Right atrium auricular region (tissue), 2 donors: Measurements from ENCODE around the gene RAB38. TPM values are rescaled to one million over a fixed set of nuclear protein-coding genes. Genes with fewer than 3 reads are reported as not detected.

ENCODE experiments used
- DNase-seq: peaks from one replicate; pipeline ENCODE4 v3.0.0-alpha.2; 2019; ENCODE audit warnings: low spot score
- H3K27ac ChIP-seq, 2 donors: fragments of 200-600 bp; sonication (generic); 1 replicate in 1 of 2; 2 replicates in 1 of 2; pipeline ENCODE4 v1.5.1; 2016 to 2019
- H3K27me3 ChIP-seq, 2 donors: fragments of 200-600 bp; sonication (generic); one replicate each; pipeline versions ENCODE4 v1.5.1 to v1.6.0; 2017 to 2019
- H3K36me3 ChIP-seq: fragments of 200-600 bp; sonication (generic); one replicate; pipeline ENCODE4 v1.5.1; 2016
- H3K4me1 ChIP-seq, 2 donors: fragments of 200-600 bp; sonication (generic); one replicate each; pipeline versions ENCODE4 v1.5.1 to v1.6.0; 2017 to 2019
- H3K4me3 ChIP-seq, 2 donors: fragments of 200-600 bp; sonication (generic); 1 replicate in 1 of 2; 2 replicates in 1 of 2; pipeline ENCODE4 v1.5.1; 2017 to 2019; ENCODE audit warnings: mild to moderate bottlenecking in 1 of 2, moderate library complexity in 1 of 2
- H3K9me3 ChIP-seq, 2 donors: fragments of 200-600 bp; sonication (generic); one replicate each; pipeline ENCODE4 v1.5.1; 2019
- total RNA-seq, 2 donors: library from RNA; depleted of rRNA; stranded (reverse); fragments of >200 nt; gene quantifications; one replicate each; pipeline ENCODE4 v1.1.0, GENCODE V29; 2016
- TF ChIP-seq, protein P1 (sequence below), 2 donors: fragments of 200-600 bp; sonication (generic); IDR thresholded peaks; one replicate each; pipeline ENCODE4 v1.5.1; 2019; ENCODE audit warnings: antibody characterized with exemption in 2 of 2

The RAB38 gene
- total RNA-seq, 2 donors from 2014 or later: 1.4 to 1.6 TPM

DNA sequence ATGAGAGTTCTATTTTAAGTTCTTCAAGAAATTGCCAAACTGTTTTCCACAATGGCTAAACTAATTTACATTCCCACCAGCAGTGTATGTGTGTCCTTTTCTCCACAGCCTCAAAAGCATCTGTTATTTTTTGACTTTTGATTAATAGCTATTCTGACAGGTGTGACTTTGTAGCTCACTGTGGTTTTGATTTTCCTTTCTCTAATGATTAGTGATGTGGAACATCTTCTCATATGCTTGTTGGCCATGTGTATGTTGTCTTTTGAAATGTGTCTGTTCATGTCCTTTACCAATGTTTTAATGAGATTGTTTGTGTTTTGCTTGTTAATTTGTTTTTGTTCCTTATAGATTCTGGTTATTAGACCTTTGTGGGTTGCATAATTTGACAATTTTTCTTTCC, 18.0 kb upstream of the RAB38 start:
- no peak for DNase-seq
- no peaks in the 10 kb centered on the region for H3K36me3 ChIP-seq
- H3K4me3 ChIP-seq: no peak overlapping the region
- TF ChIP-seq, protein P1, sequence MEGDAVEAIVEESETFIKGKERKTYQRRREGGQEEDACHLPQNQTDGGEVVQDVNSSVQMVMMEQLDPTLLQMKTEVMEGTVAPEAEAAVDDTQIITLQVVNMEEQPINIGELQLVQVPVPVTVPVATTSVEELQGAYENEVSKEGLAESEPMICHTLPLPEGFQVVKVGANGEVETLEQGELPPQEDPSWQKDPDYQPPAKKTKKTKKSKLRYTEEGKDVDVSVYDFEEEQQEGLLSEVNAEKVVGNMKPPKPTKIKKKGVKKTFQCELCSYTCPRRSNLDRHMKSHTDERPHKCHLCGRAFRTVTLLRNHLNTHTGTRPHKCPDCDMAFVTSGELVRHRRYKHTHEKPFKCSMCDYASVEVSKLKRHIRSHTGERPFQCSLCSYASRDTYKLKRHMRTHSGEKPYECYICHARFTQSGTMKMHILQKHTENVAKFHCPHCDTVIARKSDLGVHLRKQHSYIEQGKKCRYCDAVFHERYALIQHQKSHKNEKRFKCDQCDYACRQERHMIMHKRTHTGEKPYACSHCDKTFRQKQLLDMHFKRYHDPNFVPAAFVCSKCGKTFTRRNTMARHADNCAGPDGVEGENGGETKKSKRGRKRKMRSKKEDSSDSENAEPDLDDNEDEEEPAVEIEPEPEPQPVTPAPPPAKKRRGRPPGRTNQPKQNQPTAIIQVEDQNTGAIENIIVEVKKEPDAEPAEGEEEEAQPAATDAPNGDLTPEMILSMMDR (IDR thresholded peaks at IDR 0.05): no peak
- peaks cover 0 to 24% of the 10 kb centered on the region in 2 donors for H3K9me3 ChIP-seq
- no peak overlapping the region for H3K27ac ChIP-seq
- H3K4me1 ChIP-seq: no peaks in the 10 kb centered on the region
- no peaks in the 10 kb centered on the region for H3K27me3 ChIP-seq

DNA sequence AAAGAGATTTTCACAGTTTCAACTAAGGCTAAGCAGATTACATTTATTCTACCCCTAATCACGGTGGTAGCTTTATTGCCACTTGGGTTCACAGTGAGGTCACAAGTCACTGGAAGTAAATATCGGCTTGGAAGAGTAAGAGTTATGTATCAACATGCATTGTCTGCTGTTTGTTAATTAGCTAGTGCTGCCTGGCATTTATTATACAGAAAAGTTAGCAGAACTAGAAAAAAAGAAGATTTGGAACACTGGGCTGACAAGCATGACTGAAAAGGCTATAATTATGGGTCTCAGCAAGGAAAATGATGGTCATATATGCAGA, 13.7 kb upstream of the RAB38 start:
- no peak for DNase-seq
- Histone ChIP-seq H3K9me3 (no peaks in the 10 kb centered on the region), H3K4me1 (no peaks in the 10 kb centered on the region), H3K4me3 (no peak overlapping the region), H3K27me3 (no peaks in the 10 kb centered on the region), H3K36me3 (no peaks in the 10 kb centered on the region), H3K27ac (no peak overlapping the region)
- TF ChIP-seq, protein P1 (IDR thresholded peaks at IDR 0.05): no peak

DNA sequence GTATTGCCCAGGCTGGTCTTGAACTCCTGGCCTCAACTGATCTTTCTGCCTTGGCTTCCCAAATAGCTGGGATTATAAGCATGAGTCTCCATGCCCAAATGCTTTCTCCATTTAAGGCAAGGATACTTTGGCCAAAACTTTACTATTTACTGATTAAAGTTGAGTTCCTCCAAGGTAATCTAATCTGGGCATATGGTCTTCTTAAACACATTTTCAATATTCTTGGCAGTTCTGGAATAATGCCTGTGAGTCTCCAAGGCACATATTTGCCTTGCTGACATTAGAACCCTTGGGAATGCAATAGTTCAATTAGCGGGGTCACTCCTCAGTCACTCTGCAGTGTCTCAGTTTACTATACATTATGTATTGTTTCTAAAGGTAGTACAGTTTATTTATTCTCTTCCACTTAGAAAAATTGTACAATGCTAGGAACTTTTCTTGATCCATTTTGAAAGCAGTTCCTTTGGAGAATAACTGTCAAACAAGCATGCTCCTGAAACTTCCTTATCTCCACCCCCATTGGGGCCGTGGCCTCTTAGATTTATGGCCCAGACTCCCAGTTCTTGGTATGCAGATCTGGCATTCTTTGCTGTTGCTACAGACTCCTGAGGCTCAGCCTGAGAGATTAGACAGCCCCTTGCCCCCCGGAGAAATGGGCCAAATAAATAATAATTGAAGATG, 13.1 kb upstream of the RAB38 start:
- Histone ChIP-seq H3K36me3 (no peaks in the 10 kb centered on the region), H3K27me3 (no peaks in the 10 kb centered on the region), H3K4me1 (no peaks in the 10 kb centered on the region), H3K27ac (no peak overlapping the region), H3K9me3 (no peaks in the 10 kb centered on the region), H3K4me3 (no peak overlapping the region)
- TF ChIP-seq, protein P1 (IDR thresholded peaks at IDR 0.05): no peak
- DNase-seq: no peak

DNA sequence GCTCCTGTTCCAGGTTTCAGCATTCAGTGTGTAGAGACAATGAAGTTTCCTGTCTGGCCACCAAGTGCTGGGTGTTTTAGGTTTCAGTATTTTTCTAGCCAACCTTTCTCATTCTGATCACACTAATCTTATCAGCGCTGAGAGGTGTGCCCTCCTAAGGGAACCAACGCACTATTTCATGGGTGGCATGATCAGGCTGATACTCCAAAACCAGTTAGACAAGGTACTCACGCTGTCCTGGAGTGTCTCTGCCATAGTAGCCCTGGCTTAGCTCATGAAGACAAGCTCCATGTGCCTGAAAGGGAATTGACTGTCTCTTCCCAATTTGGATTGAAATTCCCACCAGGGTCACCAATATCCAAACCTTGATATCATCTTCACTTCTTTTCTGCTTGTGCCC, 8.0 kb upstream of the RAB38 start:
- TF ChIP-seq, protein P1 (IDR thresholded peaks at IDR 0.05): no peak
- H3K4me1 ChIP-seq: no peaks in the 10 kb centered on the region
- DNase-seq: no peak

DNA sequence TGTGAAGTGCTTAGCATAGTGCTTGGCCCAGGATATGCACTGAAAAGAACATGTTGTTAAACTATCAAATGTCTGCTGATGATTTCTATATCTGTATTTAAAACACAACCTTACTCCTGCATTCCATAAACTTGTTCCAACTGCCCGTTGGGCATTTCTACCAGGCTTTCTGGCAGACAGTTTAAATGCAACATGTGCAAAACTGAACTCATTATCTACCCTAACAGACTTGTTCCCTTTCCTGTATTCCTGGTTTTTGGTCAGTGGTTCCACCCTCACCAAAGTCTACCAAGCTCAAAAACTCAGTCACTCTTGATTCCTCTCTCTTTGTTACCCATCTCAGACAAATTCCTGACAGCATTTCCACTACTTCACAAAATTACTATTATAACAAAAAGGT, 6.5 kb upstream of the RAB38 start:
- Histone ChIP-seq H3K27ac (no peak overlapping the region), H3K4me1 (no peaks in the 10 kb centered on the region), H3K4me3 (no peak overlapping the region), H3K9me3 (no peaks in the 10 kb centered on the region), H3K36me3 (no peaks in the 10 kb centered on the region), H3K27me3 (no peaks in the 10 kb centered on the region)
- DNase-seq: no peak
- TF ChIP-seq, protein P1 (IDR thresholded peaks at IDR 0.05): no peak

More for the DNA sequence above, 8.0 kb upstream of the RAB38 start:
- no peaks in the 10 kb centered on the region for H3K9me3 ChIP-seq
- no peak overlapping the region for H3K4me3 ChIP-seq
- H3K27me3 ChIP-seq: no peaks in the 10 kb centered on the region
- H3K36me3 ChIP-seq: no peaks in the 10 kb centered on the region
- no peak overlapping the region for H3K27ac ChIP-seq
